ENCODE measurements around the gene RNASE11. TPM values are rescaled to one million over a fixed set of nuclear protein-coding genes. Genes with fewer than 3 reads are reported as not detected.

The RNASE11 gene
- total and polyA plus RNA-seq, 2 of the 4 experiments (the other 2 are of a cell fraction), result not detected

DNA sequence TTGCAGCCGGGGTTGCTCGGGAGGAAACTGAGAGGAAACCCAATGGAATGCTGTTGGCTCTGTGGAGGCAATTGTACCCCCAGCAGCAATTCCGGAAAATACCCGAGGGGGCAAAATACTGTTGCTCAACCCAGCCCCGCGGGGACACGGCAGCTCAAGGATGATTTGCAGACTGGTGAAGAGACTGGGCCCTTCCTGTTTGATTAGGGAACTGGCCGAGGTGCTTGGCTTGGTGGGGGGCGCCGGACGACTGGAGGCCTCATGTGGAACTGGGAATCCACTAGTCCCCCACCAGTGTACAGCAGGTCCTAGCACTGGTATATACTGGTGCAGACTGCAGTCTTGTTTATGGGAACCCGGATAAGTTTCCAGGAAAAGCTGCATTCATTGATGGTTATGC lies 13.7 kb upstream of the RNASE11 start:
- BruUV-seq (replicated peaks), result no TSS peak
- Histone ChIP-seq H2BK15ac (ENCODE audit: low read depth, low read length) (no peak overlapping the region), H3K9me3 (ENCODE audit: control insufficient read depth, insufficient read depth, low read length) (no peaks in the 10 kb centered on the region), H3K4me3 (ENCODE audit: insufficient read depth, low read depth, low read length) (no peak overlapping the region), H3K4me1 (ENCODE audit: control insufficient read depth, insufficient read depth, low read length) (no peaks in the 10 kb centered on the region), H3K9ac (ENCODE audit: low read depth, low read length) (no peak overlapping the region), H3K4ac (ENCODE audit: low read depth, low read length) (no peak overlapping the region), H2BK20ac (ENCODE audit: low read depth, low read length) (no peak overlapping the region), H2AFZ (replicated peaks; ENCODE audit: low read length, poor library complexity) (no peak overlapping the region), H3K18ac (ENCODE audit: low read depth, low read length) (no peak overlapping the region), H3K14ac (replicated peaks; ENCODE audit: low read depth, low read length) (no peak overlapping the region), H2BK5ac (ENCODE audit: low read depth, low read length, poor library complexity, severe bottlenecking) (no peak overlapping the region), H4K91ac (ENCODE audit: insufficient read depth, low read depth, low read length) (no peak overlapping the region), H3K23ac (ENCODE audit: low read depth, low read length) (no peak overlapping the region), H2BK120ac (ENCODE audit: low read depth, low read length) (no peak overlapping the region), H3K56ac (ENCODE audit: extremely low read depth, insufficient read depth, low read length) (no peak overlapping the region), H4K8ac (ENCODE audit: low read depth in 2 of 2, low read length in 2 of 2) (no peak overlapping the region), H3K27me3 (ENCODE audit: control insufficient read depth, insufficient read depth, low read length) (no peaks in the 10 kb centered on the region), H3K36me3 (ENCODE audit: control insufficient read depth, insufficient read depth, low read length) (no peaks in the 10 kb centered on the region), H3K4me2 (ENCODE audit: low read depth, low read length) (no peak overlapping the region), H4K20me1 (ENCODE audit: insufficient read depth, low read length) (no peaks in the 10 kb centered on the region), H2AK9ac (replicated peaks; ENCODE audit: low read depth, low read length, poor library complexity) (no peak overlapping the region), H4K5ac (ENCODE audit: low read depth, low read length) (no peak overlapping the region), H3K27ac (ENCODE audit: insufficient read depth, low read length) (no peak overlapping the region), H2AK5ac (ENCODE audit: low read depth, low read length) (no peak overlapping the region), H3K79me1 (ENCODE audit: low read depth in 1 of 2, low read length in 2 of 2) (no peaks in the 10 kb centered on the region), H3K9me1 (ENCODE audit: insufficient read depth, low read length) (no peaks in the 10 kb centered on the region)
- in situ Hi-C loops (cut with MboI; ENCODE audit: low sequenced_read_pairs), result no loop called here
- intact Hi-C loops (cut with micrococcal nuclease), result no loop called here
- WGBS, 2 experiments (ENCODE audit: extremely low coverage in 2 of 2, insufficient read length in 1 of 2), result 62% methylated on average over 7 of the region's 12 CpGs; no CpG with 5 or more reads in 1 of the 2 experiments
- CTCF ChIA-PET, result no interaction called here
- no peak for TF ChIP-seq RFX5 (IDR thresholded peaks at IDR 0.05; ENCODE audit: low read depth, low read length)
- no peak for TF ChIP-seq MAFK (IDR thresholded peaks at IDR 0.05; ENCODE audit: low read depth, low read length)
- TF ChIP-seq CEBPB (IDR thresholded peaks at IDR 0.05; ENCODE audit: low read depth, low read length), result no peak
- TF ChIP-seq MAZ (IDR thresholded peaks at IDR 0.05; ENCODE audit: borderline replicate concordance, low read depth, low read length), result no peak
- no peak for TF ChIP-seq MXI1 (IDR thresholded peaks at IDR 0.05; ENCODE audit: borderline replicate concordance, low read depth, low read length)
- TF ChIP-seq RAD21 (IDR thresholded peaks at IDR 0.05; ENCODE audit: low read length), result no peak
- no peak for TF ChIP-seq NFE2L2 (IDR thresholded peaks at IDR 0.05; ENCODE audit: low read depth, low read length)
- no peak for TF ChIP-seq SMC3 (IDR thresholded peaks at IDR 0.05; ENCODE audit: low read depth, low read length)
- DNase-seq (no peak), ATAC-seq (ENCODE audit: low read depth) (no peak)
- POLR2A ChIA-PET (ENCODE audit: unreplicated experiment), result no interaction called here
- dilution Hi-C loops (cut with HindIII; ENCODE audit: low sequenced_read_pairs, unreplicated experiment), result no loop called here

Measured in IMR-90 (cell line).